Measurements from ENCODE around the gene TLE2.

DNA sequence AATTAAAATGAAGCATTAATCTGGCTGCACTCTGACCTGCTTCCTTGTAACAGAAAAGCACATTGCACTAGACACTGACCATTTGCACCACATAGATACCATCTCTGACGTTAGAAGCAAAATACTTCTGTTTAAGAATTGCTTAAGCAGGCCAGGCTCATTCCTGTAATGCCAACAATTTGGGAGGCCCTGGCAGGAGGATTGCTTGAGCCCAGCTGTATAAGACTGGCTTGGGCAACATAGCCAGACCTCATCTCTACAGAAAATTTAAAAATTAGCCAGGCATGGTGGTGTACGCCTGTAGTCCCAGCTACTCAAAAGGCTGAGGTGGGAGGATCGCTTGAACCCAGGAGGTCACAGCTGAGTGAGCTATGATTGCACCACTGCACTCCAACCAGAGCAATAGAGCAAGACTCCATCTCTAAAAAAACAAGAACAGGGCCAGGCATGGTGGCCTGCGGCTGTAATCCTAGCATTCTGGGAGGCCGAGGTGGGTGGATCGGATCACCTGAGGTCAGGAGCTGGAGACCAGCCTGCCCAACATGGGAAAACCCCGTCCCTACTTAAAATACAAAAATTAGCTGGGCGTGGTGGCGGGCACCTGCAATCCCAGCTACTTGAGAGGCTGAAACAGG, 58.8 kb downstream of the TLE2 start:
- TF ChIP-seq CTCF (IDR thresholded peaks at IDR 0.05; ENCODE audit: low read depth, low read length) (no peak), EZH2phosphoT487 (IDR thresholded peaks at IDR 0.05; ENCODE audit: low read depth) (no peak)

Measured in OCI-LY3 (cell line).